Stimulated activated CD4-positive, alpha-beta T cell treated with anti-CD3 and anti-CD28 coated beads, Interleukin-15, amount 100 ng/mL, for 48 hours (primary cell): ENCODE measurements around the gene MRI1.
"Not testable (repeated sequence)": the region's sequence is repeated elsewhere in the genome, so short reads cannot be mapped to it uniquely, and the experiment has no call there.

ENCODE experiments used
- DNase-seq, 2 donors: peaks; one replicate each; pipeline ENCODE4 v3.0.0-alpha.2; 2020; ENCODE audit warnings: low read depth in 2 of 2

The MRI1 gene

GRCh38 chr19:13758795-13759194 lies 5.5 kb upstream of the MRI1 start:
- no peak for DNase-seq

GRCh38 chr19:13761423-13761822 lies 2.9 kb upstream of the MRI1 start:
- DNase-seq = no peak

DNA sequence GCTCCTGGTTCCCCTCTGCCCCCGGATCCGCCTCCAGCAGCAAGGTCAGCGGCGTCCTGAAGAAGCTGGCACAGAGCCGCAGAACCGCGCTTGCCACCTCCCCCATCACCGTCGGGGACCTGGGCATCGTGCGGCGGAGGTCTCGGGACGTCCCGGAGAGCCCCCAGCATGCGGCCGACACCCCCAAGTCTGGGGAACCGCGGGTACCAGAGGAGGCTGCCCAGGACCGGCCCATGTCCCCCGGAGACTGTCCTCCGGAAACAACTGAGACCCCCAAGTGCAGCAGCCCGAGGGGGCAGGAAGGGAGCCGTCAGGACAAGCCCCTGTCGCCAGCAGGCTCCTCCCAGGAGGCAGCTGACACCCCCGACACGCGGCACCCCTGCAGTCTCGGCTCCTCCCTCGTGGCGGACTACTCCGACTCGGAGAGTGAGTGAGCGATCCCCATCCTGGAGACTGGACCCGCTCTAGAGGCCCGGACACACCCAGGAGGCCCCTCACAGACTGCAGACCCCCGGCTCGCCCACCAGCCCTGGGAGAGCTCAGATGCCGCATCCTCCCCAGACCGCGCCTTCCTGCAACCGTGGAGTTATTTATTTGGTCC lies 1.6 kb upstream of the MRI1 start:
- DNase-seq = no peak

DNA sequence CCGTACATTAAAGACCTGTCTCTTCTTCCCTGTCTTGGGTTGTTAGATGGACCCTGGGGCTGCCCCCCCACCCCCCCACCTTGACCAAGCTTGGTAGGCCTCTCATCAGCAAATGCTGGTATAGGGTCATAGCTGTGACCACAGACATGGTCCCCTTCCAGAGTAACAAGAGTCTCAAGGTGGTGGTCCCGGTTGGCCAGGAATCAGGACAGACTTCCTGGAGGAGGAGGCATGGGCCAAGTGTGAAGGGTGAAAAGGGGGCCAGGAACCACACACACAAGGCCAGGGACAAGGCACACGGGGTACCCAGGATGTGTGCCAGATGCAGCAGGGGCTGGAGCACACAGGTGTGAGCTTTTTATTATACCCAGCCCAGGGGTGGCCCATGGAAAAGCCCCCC lies 1.1 kb upstream of the MRI1 start:
- DNase-seq = no peak

- peak in 1 of 2 donors; percentile 25 for DNase-seq
Measured at GRCh38 chr19:13764821-13765394, 586 bp downstream of the MRI1 start.

GRCh38 chr19:13765395-13766094 lies 1.2 kb downstream of the MRI1 start:
- no peak for DNase-seq

GRCh38 chr19:13766095-13766481 lies 1.8 kb downstream of the MRI1 start:
- DNase-seq = no peak

GRCh38 chr19:13768510-13768909 lies 4.2 kb downstream of the MRI1 start:
- DNase-seq = no peak

DNA sequence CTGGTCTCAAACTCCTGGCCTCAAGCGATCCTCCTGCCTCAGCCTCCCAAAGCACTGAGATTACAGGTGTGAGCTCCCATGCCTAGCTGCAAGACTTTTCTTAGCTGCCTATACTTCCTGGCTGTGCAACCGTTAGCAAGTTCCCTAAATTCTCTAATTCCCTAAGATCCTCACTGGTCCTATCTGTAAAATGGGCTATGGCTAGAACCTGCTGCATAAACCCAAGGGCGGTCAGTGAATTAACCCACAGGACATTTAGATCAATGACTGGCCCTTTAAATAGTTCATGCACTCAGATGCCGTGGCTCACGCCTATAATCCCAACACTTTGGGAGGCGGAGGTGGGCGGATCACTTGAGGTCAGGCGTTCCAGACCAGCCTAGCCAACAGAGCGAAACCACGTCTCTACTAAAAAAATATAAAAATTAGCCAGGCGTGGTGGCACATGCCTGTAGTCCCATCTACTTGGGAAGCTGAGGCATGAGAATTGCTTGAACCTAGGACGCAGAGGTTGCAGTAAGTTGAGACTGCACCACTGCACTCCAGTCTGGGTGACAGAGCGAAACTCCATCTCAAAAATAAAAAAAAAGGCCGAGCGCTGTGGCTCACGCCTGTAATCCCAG lies 5.8 kb downstream of the MRI1 start:
- DNase-seq = no peak

DNA sequence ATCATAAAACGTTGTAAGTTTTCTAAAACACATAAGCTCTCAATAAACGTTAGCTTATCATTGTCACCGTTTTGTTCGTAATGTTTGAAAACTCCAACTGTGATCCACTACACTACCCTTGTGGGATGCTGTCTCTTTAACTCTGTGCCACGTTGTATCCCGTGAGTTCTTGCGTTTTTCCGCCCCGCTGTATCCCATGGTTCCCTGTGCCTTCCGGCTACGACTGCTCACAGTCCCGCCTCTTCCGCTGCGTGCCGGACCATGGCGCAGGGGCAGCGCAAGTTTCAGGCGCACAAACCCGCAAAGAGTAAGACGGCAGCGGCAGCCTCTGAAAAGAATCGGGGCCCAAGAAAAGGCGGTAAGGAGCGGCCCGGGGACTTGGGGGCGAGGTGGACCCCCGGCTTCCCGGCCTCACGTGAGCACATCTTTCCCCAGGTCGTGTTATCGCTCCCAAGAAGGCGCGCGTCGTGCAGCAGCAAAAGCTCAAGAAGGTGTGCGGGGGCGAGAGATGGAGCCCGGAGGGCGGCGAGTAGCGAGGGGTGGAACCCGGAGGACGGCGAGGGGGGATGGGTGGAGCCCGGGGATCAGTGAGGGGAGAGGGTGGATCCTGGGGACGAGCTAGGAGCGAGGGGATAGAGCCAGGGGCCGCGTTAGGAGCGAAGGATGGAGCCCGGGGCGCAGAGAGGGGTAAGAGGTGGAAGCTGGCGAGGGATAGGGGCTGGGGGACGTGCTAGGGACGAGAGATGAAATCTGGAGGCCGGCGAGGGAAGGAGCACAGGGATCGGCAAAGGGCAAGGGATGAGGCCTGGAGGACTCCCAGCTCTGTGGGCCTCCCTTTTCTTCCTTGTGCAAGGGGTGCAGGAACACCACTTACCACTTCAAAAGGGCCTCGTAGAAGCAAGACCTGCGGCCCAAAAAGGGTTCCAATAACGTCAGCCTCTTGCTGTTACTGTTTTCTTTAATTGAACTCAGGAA lies 10.2 kb downstream of the MRI1 start, which contains the start of gene C19orf53:
Gene C19orf53, plus strand, starts transcription at position 240 of the 975 bp plus-strand sequence. Its CDS starts 22 bp downstream, at position 262.
- DNase-seq = peak; percentile 77 to 79

- DNase-seq = no peak
Measured at GRCh38 chr19:13778398-13778797, 14.1 kb downstream of the MRI1 start.

DNA sequence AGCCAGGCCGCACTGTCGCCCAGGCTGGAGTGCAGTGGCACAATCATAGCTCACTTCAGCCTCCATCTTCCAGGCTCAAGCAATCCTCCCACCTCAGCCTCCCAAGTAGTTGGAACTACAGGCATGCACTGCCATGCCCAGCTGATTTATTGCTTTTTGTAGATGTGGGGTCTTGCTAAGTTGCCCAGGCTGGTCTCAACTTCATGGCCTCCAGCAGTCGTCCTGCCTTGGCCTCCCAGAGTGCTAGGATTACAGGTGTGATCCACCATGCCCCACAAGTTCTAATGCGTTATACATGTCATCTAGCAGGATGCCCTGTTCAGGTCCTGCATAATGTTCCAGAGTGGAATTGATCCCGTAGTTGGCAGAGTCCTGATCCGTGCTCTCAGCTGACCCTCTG lies 14.5 kb downstream of the MRI1 start:
- DNase-seq = no peak

- DNase-seq = not testable (repeated sequence)
Measured at GRCh38 chr19:13779794-13780193, 15.5 kb downstream of the MRI1 start.

DNA sequence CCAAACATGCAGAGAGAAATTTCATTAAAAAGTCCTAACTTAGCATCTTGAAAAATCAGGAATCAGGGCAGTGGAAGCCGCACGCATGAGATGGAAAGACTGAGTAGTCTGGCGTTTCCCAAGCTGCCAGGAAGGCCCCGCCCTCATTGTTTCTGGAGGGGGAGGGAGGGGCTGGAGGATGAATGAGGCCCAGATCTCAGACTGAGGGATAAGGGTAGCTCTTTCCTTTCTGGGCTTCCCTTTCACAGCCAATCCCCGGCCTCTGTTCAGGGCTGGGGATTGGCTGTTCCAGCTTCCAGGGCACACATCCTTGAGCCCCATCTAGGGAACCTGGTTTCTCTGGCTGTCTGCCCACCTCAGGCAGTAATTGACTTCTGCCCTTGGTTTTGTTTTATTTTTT lies 17.2 kb downstream of the MRI1 start:
- no peak for DNase-seq

GRCh38 chr19:13782537-13782936 lies 18.2 kb downstream of the MRI1 start:
- no peak for DNase-seq

DNA sequence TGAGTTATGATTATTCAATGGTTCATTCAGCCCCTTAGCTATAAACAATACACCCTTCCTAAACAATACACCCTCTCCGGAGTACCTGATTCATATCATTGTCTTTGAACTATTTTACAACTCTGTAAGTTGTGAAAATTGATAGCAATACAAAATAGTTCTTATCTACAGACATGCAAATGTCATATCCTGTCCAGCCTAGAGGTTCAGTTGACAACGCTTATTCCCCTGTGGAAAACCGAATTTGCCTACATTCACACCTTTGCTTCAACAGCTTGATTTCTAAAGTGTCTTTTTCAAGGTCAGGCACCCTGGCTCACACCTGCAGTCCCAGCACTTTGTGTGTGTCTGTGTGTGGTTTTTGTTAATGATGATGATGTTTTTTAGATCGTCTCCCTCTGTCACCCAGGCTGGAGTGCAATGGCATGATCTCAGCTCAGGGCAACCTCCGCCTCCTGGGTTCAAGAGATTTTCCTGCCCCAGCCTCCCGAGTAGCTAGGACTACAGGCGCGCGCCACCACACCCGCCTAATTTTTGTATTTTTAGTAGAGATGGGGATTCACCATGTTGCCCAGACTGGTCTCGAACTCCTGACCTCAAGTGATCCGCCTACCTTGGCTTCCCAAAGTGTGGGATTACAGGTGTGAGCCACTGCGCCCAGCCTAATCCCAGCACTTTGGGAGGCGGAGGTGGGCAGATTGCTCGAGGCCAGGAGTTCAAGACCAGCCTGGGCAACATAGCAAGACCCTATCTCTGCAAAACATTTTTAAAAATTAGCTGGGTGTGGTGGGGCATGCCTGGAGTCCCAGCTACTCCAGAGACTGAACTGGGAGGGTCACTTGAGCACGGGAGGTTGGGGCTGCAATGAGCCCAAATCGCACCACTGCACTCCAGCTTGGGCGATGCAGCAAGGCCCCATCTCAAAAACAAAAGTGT lies 19.5 kb downstream of the MRI1 start:
- no peak for DNase-seq

DNA sequence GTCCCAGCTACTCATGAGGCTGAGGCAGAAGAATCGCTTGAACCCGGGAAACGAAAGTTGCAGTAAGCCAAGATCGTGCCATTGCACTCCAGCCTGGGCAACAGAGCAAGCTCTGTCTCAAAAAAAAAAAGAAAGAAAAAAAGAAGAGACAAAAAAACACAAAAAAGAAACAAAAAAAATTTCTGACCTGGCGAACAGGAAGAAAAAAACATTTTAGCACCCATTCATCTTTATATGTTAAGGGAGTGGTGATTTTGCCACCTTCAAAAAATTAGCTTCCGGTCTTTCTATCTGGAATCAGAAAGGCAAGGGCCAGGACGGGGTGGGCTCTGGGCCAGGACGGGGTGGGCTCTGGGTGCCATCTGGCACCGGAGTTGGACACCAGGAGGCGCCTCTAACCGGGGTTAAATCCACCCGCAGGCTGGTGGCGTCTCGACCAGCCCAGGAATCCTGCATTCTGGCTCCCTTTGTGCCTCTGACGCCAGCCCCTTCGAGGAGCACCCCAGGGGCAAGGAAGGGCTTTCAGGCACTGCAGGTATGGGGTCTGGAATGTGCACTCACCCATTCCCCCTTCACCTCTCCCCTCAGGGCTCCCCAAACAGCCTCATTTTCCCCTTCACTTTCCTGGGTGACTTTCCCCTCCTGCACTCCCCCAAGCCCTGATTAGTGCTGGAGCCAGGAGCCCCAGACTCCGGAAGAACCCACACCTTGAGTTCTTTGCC lies 20.6 kb downstream of the MRI1 start:
- peak; percentile 42 to 69 for DNase-seq

- no peak for DNase-seq
Measured at GRCh38 chr19:13788991-13789390, 24.7 kb downstream of the MRI1 start.

- DNase-seq = no peak
Measured at GRCh38 chr19:13790354-13790753, 26.0 kb downstream of the MRI1 start.

DNA sequence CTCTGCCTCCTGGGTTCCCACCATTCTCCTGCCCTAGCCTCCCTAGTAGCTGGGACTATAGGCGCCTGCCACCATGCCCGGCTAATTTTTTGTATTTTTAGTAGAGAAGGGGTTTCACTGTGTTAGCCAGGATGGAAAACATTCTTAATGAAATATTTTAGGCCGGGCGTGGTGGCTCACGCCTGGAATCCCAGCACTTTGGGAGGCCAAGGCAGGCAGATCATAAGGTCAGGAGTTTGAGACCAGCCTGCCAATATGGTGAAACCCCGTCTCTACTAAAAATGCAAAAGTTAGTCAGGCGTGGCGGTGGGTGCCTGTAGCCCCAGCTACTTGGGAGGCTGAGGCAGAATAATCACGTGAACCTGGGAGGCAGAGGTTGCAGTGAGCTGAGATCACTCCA lies 29.0 kb downstream of the MRI1 start:
- not testable (repeated sequence) for DNase-seq
